Amniotic stem cell (primary cell): ENCODE data around the gene ZCWPW1.
"Not testable (repeated sequence)": the region's sequence is repeated elsewhere in the genome, so short reads cannot be mapped to it uniquely, and the experiment has no call there.

ENCODE experiments used
- DNase-seq: peaks from one replicate; lab custom pipeline; 2025; lab: John Stamatoyannopoulos, UW

ZCWPW1 gene

GRCh38 chr7:100456562-100456961, 28.1 kb upstream of the ZCWPW1 start:
- DNase-seq: no peak

- DNase-seq: no peak
These were observed 26.7 kb upstream of the ZCWPW1 start for GRCh38 chr7:100455206-100455605.

- DNase-seq: not testable (repeated sequence)
These were observed 25.4 kb upstream of the ZCWPW1 start for GRCh38 chr7:100453854-100454253.

GRCh38 chr7:100452513-100452912, 24.0 kb upstream of the ZCWPW1 start:
- DNase-seq: no peak

- DNase-seq: no peak
These were observed 20.8 kb upstream of the ZCWPW1 start for GRCh38 chr7:100449190-100449795.

- DNase-seq: not testable (repeated sequence)
These were observed 18.9 kb upstream of the ZCWPW1 start for GRCh38 chr7:100447363-100447762.

GRCh38 chr7:100446040-100446439, 17.5 kb upstream of the ZCWPW1 start:
- no peak for DNase-seq

- DNase-seq: no peak
These were observed 16.1 kb upstream of the ZCWPW1 start for GRCh38 chr7:100444311-100445278.

GRCh38 chr7:100443096-100443840, 14.8 kb upstream of the ZCWPW1 start:
- no peak for DNase-seq

GRCh38 chr7:100441641-100442535, 13.4 kb upstream of the ZCWPW1 start:
- DNase-seq: no peak

- not testable (repeated sequence) for DNase-seq
These were observed 10.7 kb upstream of the ZCWPW1 start for GRCh38 chr7:100439244-100439643.

- not testable (repeated sequence) for DNase-seq
These were observed 10.2 kb upstream of the ZCWPW1 start for GRCh38 chr7:100438731-100439130.

GRCh38 chr7:100438172-100438571, 9.7 kb upstream of the ZCWPW1 start:
- no peak for DNase-seq

GRCh38 chr7:100437150-100438100, 8.9 kb upstream of the ZCWPW1 start:
- no peak for DNase-seq

GRCh38 chr7:100435401-100436304, 7.2 kb upstream of the ZCWPW1 start:
- no peak for DNase-seq

GRCh38 chr7:100434297-100435144, 6.0 kb upstream of the ZCWPW1 start:
- DNase-seq: no peak

- DNase-seq: no peak
These were observed 5.2 kb upstream of the ZCWPW1 start for GRCh38 chr7:100433592-100434296.

- DNase-seq: no peak
These were observed 4.7 kb upstream of the ZCWPW1 start for GRCh38 chr7:100433276-100433591.
